Chondrocyte (in vitro differentiated cells): Measurements from ENCODE around the gene TMEM125. TPM values are rescaled to one million over a fixed set of nuclear protein-coding genes. Genes with fewer than 3 reads are reported as not detected.

Experiments
- DNase-seq: peaks from one replicate; pipeline ENCODE4 v3.0.0; 2021; ENCODE audit warnings: mixed read lengths, low spot score
- H3K27ac Mint-ChIP-seq: one replicate; pipeline ENCODE4 v1.8.0; 2021; ENCODE audit warnings: mild to moderate bottlenecking, moderate library complexity, mixed read lengths; ENCODE audit not compliant: unreplicated experiment
- H3K27me3 Mint-ChIP-seq: 2 replicates; pipeline ENCODE4 v1.8.0; 2021; ENCODE audit warnings: low read depth, mixed read lengths
- H3K36me3 Mint-ChIP-seq: 2 replicates; pipeline ENCODE4 v1.8.0; 2021; ENCODE audit warnings: low read depth, mixed read lengths
- H3K4me1 Mint-ChIP-seq: 2 replicates; pipeline ENCODE4 v1.8.0; 2021; ENCODE audit warnings: low read depth, mild to moderate bottlenecking, mixed read lengths
- H3K4me3 Mint-ChIP-seq: one replicate; pipeline ENCODE4 v1.8.0; 2021; ENCODE audit warnings: mild to moderate bottlenecking, moderate library complexity, mixed read lengths; ENCODE audit not compliant: unreplicated experiment
- H3K9me3 Mint-ChIP-seq: 2 replicates; pipeline ENCODE4 v1.8.0; 2021; ENCODE audit warnings: low read depth, mixed read lengths
- CTCF ChIP-seq: fragments of 200-600 bp; sonication (generic); IDR thresholded peaks from 2 replicates; pipeline ENCODE4 v1.5.0; 2021; ENCODE audit warnings: antibody characterized with exemption, mild to moderate bottlenecking, moderate library complexity
- total RNA-seq: library from RNA; stranded (reverse); gene quantifications from 3 replicates; pipeline ENCODE4 v1.2.1, GENCODE V29; 2021

Gene TMEM125
- total RNA-seq, 1 donor from 2014 or later, result not detected

GRCh38 chr1:43275826-43276620 is 6.2 kb downstream of the TMEM125 start:
- Mint-ChIP-seq H3K4me3 (no peak overlapping the region), H3K27me3 (peaks cover 2% of the 10 kb centered on the region), H3K9me3 (no peaks in the 10 kb centered on the region), H3K27ac (no peak overlapping the region), H3K36me3 (no peaks in the 10 kb centered on the region), H3K4me1 (peaks cover 5% of the 10 kb centered on the region)
- peak; percentile 42 for DNase-seq
- no peak for TF ChIP-seq CTCF

GRCh38 chr1:43276673-43277072 is 6.9 kb downstream of the TMEM125 start:
- Mint-ChIP-seq H3K4me3 (no peak overlapping the region), H3K27ac (no peak overlapping the region), H3K27me3 (peaks cover 2% of the 10 kb centered on the region), H3K4me1 (peaks cover 4% of the 10 kb centered on the region), H3K9me3 (no peaks in the 10 kb centered on the region), H3K36me3 (no peaks in the 10 kb centered on the region)
- peak; percentile 29 for DNase-seq
- TF ChIP-seq CTCF, result no peak

- DNase-seq, result peak; percentile 77
- H3K36me3 Mint-ChIP-seq, result no peaks in the 10 kb centered on the region
- H3K9me3 Mint-ChIP-seq, result no peaks in the 10 kb centered on the region
- H3K27ac Mint-ChIP-seq, result no peak overlapping the region
- no peaks in the 10 kb centered on the region for H3K27me3 Mint-ChIP-seq
- no peak overlapping the region for H3K4me3 Mint-ChIP-seq
- TF ChIP-seq CTCF, result no peak
- peaks cover 4% of the 10 kb centered on the region for H3K4me1 Mint-ChIP-seq
Measured at GRCh38 chr1:43277116-43277876, 7.5 kb downstream of the TMEM125 start.

GRCh38 chr1:43279161-43279560 is 9.4 kb downstream of the TMEM125 start:
- Mint-ChIP-seq H3K4me1 (peaks cover 4% of the 10 kb centered on the region), H3K4me3 (no peak overlapping the region), H3K27ac (no peak overlapping the region), H3K36me3 (no peaks in the 10 kb centered on the region), H3K27me3 (no peaks in the 10 kb centered on the region), H3K9me3 (no peaks in the 10 kb centered on the region)
- no peak for TF ChIP-seq CTCF
- peak; percentile 50 for DNase-seq

- Mint-ChIP-seq H3K27me3 (no peaks in the 10 kb centered on the region), H3K4me3 (no peak overlapping the region), H3K27ac (no peak overlapping the region), H3K9me3 (no peaks in the 10 kb centered on the region), H3K36me3 (no peaks in the 10 kb centered on the region), H3K4me1 (no peaks in the 10 kb centered on the region)
- no peak for TF ChIP-seq CTCF
- peak; percentile 81 for DNase-seq
Measured at GRCh38 chr1:43279666-43280065, 9.9 kb downstream of the TMEM125 start.
